Tongue (tissue), 2 donors: ENCODE results near the gene TMEM273. TPM values are rescaled to one million over a fixed set of nuclear protein-coding genes. Genes with fewer than 3 reads are reported as not detected.

Source experiments
- DNase-seq: peaks from one replicate; pipeline ENCODE4 v3.0.0-alpha.2; 2015
- total RNA-seq: library from RNA; depleted of rRNA; stranded (reverse); fragments of >200 nt; gene quantifications from one replicate; pipeline ENCODE4 v1.2.3, GENCODE V29; 2014

The TMEM273 gene
- total RNA-seq, 1 donor from 2014 or later, result 8.7 TPM

DNA sequence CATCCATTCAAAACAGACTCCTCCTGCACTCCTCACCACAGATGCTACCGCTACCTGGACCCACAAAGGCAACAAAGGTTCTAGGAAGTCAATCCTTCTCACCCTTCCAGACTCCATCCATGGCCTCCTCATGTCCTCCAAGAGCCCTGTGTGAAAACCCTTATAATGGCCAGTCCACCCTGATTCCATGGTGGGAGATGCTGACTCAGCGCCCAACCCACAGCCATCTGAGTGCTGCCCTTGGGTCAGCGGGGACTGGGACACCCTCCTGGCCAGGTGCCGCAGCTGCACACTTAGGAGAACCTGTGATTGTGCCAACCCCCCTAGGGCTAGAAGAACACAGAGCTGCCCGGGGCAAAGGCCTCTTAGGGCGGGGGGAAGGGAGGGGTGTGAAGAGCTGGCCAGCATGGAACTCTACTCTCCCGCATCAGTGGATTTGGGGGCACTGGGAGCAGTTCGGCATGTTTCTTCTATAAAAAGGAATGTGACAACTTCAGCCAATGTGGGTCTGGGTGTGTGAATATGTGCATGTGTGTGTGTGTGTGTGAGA lies 25.4 kb downstream of the TMEM273 start:
- no peak for DNase-seq

DNA sequence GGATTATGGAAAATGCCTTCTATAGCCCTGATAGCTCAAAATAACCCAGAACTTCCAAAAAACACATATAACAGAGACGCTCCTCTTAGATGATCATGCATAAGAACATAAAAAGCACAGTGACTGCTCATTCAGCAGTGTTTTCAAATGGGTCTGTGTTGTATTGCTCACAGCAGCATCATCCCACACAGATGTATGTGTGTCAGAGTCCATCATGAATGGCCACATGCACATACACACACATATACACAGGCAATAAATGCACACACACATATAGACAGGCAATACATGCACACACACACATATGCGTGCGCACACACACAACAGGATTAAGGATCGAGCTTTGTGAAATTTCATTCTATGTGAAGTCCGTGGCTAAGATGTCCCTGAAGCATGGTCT lies 26.1 kb downstream of the TMEM273 start:
- no peak for DNase-seq

DNA sequence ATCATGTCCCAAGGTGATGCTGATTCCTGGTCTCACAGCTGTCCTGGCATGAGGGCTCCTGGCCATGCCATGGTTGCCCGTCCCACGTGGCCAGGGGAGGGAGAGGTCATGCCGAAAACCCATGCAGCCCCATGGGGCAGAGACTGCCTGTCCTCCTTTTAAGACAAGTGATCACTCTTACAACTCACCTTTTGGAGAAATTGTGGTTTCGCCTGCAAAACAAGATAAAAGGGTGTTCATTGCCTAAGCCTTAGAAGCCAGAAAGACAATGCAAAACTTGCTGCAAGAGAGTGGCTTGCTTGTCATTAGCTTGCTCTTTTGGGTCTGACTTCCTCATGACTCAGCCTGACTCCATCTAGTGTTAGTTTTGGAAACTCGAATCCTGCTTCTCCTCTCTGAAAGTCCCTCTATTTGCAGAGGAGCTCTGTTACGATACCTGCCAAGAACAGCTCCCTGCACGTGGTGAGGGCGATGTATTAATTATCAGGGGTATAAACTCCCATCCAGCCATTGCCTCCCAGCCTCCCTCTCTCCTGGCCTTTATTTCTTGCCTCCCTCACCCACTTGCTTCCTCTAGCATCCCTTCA lies 26.7 kb downstream of the TMEM273 start:
- DNase-seq, result peak; percentile 69

DNA sequence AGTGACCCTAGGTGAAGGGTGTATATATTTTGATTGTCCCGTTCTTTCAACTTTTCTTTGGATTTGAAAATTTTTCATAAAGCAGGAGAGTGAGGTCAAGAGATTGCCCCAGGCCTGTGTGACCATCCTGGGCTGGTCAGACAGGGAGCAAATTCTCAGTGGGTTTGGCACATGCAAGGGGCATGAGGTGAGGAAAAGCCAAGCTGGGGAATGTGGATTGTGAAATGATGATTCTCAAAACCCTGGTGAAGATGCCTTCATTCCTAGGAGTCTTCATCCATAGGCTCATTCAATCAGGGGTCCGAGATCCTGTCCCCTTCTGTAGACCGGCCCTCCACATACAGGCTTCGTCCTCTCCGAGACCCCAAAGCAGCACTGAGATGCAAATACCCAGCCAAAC lies 27.4 kb downstream of the TMEM273 start:
- no peak for DNase-seq

DNA sequence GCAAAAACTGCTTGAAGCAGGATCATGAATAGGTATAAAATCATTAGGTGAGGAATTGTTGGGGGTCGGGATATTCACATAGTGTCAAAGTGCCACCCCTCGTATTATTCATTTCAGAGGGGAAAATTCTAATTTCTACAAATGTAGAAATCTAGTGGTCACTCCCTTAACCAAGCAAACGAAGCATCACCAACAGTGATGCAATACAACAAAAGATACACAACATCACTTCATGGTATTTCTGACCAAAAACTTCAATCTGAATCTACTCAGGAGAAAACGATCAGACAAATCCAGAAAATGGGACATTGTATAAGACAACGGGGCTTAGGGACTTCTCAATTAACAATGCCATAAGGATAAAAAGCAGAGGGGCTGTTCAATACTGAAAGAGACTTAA lies 28.1 kb downstream of the TMEM273 start:
- DNase-seq, result no peak

GRCh38 chr10:49158915-49159314 lies 29.3 kb downstream of the TMEM273 start:
- DNase-seq, result no peak

GRCh38 chr10:49158404-49158803 lies 29.8 kb downstream of the TMEM273 start:
- no peak for DNase-seq

DNA sequence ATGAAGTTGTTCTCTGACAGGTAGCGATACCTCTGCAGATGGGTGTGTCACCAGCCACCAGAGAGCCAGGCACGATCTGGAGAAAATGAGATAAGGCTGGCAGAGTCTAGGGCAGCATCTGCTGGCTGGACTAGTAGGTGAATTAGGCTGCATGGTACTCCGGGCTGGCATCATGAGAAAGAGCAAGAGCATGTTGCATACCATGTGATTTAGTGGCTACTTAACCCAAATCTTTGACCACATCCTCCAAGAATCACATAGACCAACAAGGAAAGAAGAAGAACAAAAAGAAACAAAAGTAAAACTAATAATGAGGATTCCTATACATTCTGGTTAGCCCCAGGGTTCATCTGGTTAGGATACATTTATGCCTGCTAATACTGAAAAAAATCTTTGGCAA lies 31.0 kb downstream of the TMEM273 start:
- no peak for DNase-seq

- no peak for DNase-seq
Measured at GRCh38 chr10:49154641-49155040, 33.5 kb downstream of the TMEM273 start.

GRCh38 chr10:49153971-49154370 lies 34.2 kb downstream of the TMEM273 start:
- DNase-seq, result no peak

DNA sequence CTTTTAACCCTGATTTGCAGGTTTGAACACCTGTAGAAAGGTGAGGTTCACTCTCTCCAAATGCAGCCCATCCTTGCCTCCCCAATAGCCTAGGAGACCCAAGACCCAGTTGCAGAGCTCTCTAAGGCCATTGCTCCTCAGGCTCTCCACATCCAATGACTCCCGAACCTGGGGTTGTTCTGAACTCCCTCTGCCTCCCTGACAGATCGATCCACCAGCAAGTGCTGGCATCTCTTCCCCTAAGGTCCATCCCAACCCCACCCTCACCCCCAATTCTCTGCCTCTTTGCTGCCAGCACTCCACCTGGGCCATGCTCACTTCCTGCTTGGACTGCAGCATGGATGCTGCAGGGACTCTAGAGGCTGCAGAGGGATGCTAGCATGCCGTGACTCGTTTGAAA lies 35.1 kb downstream of the TMEM273 start:
- DNase-seq, result no peak

GRCh38 chr10:49152663-49153062 lies 35.5 kb downstream of the TMEM273 start:
- no peak for DNase-seq

DNA sequence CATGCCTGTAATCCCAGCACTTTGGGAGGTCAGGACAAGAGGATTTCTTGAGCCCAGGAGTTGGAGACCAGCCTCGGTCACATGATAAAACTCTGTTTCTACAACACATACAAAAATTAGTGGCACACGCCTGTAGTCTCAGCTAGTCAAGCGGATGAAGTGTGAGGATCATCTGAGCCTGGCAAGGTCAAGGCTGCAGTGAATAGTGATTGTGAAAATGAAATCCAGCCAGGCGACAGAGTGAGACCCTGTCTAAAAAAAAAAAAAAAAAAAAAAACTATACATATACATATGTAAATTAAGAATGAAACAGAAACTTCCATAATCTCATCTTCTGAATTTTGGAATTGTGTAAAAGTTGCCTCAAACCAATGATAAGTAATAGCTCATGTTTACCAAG lies 36.2 kb downstream of the TMEM273 start:
- no peak for DNase-seq

DNA sequence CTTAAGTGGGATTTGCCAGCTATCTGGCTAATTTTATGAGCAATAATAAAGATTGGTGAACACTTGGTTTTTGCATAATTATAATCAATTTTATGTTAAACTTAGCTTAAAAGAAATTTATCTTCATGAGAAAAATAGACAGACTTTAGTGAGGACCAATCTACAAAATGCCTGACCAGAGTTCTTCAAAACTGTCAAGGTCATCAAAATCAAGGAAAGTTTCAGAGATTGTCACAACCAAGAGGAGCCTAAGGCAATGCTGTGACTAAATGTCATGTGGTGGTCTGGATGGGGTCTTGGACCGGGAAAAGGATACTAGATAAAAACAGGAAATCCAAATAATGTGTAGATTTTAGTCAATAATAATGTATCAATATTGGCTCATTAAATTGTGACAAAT lies 36.7 kb downstream of the TMEM273 start:
- DNase-seq, result no peak

DNA sequence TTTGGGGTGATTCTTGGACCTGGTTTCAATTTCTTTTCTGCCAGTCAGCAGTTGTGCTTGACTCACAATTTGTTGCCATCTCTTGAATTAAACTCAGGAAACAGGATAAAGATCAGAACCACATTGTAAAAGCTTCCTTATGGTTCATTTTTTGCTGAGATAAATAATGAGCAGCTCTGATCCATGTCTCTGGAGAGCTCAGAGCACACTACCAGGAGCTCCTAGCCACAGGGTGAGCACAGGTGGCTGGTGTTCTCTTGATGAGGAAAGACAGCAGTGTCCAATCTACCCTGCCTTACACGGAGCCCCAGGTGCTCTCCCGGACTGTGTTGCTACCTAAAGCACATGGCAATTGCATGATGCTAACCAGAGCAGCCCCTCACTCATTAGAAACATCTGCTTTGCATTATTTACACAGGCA lies 37.2 kb downstream of the TMEM273 start:
- peak; percentile 54 for DNase-seq

DNA sequence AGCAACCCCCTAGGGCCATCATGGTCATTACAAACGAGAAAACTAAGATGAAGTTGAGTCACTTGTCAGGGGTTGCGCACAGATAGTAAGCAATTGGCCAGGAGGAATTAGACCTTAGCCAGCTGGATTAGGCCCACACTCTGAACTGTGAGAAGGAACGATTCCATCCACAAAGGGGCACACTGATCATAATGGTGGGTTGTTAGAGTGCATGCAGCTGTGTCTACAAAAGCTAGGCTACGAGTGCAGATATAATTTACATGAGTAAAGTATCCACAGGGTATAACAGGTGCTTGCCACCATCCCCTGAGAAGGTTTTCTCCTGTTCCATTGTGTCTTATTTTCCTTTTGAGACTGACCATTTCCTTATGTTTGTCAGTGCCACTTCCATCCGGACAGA lies 37.8 kb downstream of the TMEM273 start:
- peak; percentile 56 for DNase-seq

DNA sequence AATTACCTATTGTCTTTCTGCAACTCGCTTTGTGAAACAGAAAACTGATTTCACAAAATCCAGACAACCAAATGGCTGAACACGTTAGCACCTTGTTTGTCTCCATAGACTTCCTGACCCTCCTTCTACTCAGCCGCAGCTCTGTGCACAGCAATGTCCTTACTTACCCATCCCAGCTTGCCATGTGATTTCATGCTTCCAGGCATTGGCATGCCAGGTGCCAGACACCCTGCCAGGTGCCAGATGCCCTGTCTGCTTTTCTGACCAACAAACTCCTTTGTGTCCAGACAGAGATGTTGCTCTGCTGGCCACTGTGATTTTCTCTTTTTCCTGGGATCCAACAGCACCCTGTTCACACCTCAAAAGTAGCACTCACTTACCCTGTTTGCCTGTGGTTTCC lies 38.3 kb downstream of the TMEM273 start:
- no peak for DNase-seq

DNA sequence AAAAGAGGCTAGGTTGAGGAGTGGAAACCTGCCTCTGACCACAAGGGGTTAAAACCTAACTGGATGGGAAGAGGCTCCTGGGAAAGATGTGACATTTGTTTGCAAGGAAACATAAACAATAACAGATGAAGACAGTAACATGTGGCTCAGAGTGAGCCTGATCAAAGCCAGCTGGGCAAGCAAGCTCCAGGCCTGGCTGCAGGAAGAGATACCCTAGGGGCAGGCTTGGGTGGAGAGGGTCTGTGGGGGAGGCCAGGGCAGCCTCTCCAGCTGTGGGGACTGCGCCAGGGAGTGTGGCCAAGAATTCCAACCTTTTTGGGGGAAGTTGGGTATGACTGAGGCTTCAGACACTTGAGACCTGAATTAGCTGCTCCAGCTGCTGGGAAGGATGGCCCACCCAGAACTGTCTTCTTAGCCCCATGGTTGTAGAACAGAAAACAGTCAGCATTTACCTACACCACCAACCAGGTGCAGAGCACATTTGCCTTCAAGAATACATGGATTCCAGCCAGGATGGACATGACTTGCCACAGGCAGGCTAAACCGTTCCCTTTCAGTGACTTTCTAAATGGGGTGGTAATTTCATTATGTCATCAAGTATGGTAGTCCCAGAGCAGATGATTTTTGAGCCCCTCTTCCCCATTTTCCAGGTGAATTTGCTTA lies 44.0 kb downstream of the TMEM273 start:
- peak; percentile 94 for DNase-seq

GRCh38 chr10:49143249-49143648 lies 44.9 kb downstream of the TMEM273 start:
- no peak for DNase-seq

DNA sequence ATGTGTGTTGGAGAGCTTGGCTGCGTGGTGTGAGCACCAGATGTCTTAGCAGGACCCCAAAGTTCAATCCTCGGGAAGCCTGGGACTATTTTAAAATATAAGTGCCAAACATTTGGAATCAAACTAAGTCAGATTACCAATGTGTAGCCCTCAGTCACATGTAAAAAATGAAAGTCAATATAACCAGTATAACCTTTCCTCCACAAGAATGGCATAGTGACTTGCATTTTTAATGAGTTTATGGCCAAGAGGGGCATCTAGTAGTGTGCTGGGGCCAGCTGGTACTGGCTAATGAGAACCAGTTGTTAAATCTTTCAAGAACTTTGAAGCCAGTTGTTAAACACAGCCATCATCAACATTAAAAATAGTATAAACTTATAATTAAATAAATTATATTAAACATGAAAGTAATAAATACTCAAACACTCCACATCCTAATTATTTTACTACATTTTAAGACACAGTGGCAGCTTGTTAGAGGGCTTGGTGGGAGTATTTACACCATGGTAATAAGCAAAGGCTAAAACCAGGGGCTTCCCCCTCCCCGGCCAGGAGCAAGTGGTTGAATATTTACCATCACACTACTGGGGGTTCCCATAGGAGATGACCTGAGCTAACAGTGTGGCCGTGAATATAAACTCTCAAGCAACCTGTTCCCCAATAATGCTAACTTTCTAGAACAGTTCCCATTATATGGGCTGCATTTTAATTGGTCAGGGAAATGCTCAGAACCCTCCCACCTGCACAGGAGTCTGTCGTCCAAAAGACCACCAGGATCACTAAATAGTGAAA lies 46.5 kb downstream of the TMEM273 start:
- DNase-seq, result no peak

DNA sequence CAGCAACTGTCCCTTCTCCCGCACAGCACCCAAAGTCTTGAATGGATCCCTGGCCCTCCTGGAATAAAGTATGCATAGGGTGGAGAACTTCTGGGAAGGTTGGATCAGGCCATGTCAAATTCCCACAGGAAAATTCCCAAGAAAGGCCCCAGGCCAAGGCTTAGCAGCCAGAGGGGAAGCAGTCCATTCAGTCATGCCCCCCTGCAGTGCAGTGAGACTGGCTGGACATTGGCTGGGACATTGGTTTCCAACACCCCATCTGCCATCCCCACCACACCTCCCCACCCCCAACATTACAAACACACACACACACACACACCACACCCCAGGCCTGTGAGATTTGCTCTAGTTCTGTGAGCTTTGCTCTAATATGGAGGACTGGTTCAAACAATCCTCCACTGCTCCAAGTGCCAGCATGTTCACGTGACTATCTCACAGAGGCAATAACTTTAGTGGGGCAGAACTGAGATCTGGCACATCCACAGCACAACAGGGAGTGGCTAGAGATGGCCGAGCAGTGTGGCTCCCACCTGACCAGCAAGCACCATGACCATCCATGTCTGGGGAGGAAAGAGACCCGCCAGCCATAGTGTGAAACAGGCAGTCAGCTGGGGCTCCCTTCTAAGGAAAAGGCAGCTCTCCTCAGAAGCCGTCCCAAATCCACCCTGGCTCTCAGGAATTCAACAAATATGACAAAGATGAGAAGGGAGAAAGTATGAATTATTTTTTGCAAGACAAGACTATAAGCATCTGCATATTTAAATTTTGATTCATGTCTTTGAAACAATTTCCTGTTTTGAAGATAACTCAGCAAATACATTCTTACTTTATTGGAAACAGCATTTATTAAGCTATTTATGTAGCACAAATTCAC lies 47.6 kb downstream of the TMEM273 start:
- DNase-seq, result no peak

DNA sequence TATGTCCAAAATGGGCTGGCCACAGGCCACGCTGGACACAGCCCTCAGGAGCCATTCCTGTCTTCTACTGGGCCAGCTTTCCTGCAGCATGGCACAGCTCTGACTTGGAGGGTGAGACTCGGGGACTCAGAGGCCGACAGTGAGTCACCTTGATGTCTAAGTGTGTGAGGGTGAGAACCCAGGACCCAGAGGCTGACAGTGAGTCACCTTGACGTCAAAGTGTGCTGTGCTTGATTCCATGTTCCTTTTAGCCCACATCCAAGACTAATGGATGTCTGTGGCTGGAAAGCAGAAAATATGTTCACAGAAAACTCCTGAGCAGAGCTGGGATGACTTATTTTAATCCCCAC lies 48.4 kb downstream of the TMEM273 start:
- DNase-seq, result no peak
